ENCODE results near the gene VRTN.
A peak's percentile ranks its signal among the peaks of the same experiment; 100 is the strongest.
"Not testable (repeated sequence)": the region's sequence is repeated elsewhere in the genome, so short reads cannot be mapped to it uniquely, and the experiment has no call there.

VRTN gene

GRCh38 chr14:74349757-74350156 lies 1.5 kb downstream of the VRTN start:
- no peak for DNase-seq

GRCh38 chr14:74350211-74350927 lies 2.1 kb downstream of the VRTN start:
- no peak for DNase-seq

- no peak for DNase-seq
These were observed 2.7 kb downstream of the VRTN start for GRCh38 chr14:74350928-74351323.

- no peak for DNase-seq
These were observed 8.8 kb downstream of the VRTN start for GRCh38 chr14:74356892-74357575.

- DNase-seq = no peak
These were observed 9.3 kb downstream of the VRTN start for GRCh38 chr14:74357585-74357984.

GRCh38 chr14:74358176-74358829 lies 10.0 kb downstream of the VRTN start:
- no peak for DNase-seq

GRCh38 chr14:74360163-74360562 lies 11.9 kb downstream of the VRTN start:
- no peak for DNase-seq

- DNase-seq = peak; percentile 85
These were observed 14.2 kb downstream of the VRTN start for GRCh38 chr14:74362361-74362915.

GRCh38 chr14:74364271-74364880 lies 16.1 kb downstream of the VRTN start:
- DNase-seq = no peak

- no peak for DNase-seq
These were observed 19.8 kb downstream of the VRTN start for GRCh38 chr14:74368026-74368425.

GRCh38 chr14:74368441-74368840 lies 20.2 kb downstream of the VRTN start:
- no peak for DNase-seq

- DNase-seq = no peak
These were observed 29.9 kb downstream of the VRTN start for GRCh38 chr14:74377976-74378690.

GRCh38 chr14:74380172-74380571 lies 31.9 kb downstream of the VRTN start:
- DNase-seq = no peak

- DNase-seq = no peak
These were observed 32.6 kb downstream of the VRTN start for GRCh38 chr14:74380845-74381244.

- DNase-seq = not testable (repeated sequence)
These were observed 33.3 kb downstream of the VRTN start for GRCh38 chr14:74381571-74381970.

GRCh38 chr14:74382231-74382630 lies 34.0 kb downstream of the VRTN start:
- DNase-seq = no peak

- no peak for DNase-seq
These were observed 41.7 kb downstream of the VRTN start for GRCh38 chr14:74389980-74390379.

GRCh38 chr14:74390505-74390904 lies 42.2 kb downstream of the VRTN start:
- not testable (repeated sequence) for DNase-seq

- no peak for DNase-seq
These were observed 43.2 kb downstream of the VRTN start for GRCh38 chr14:74391479-74391878.

- DNase-seq = no peak
These were observed 44.6 kb downstream of the VRTN start for GRCh38 chr14:74392616-74393570.

- DNase-seq = no peak
These were observed 46.3 kb downstream of the VRTN start for GRCh38 chr14:74394549-74394948.
